Spleen (tissue), 7 donors: ENCODE measurements around the gene TXN2.

Experiments
- CTCF ChIP-seq, 11 experiments: fragments of 200-600 bp in 7 of 11; fragments of 450-650 bp in 4 of 11; sonication (generic) in 4 of 11; IDR thresholded peaks in 8 of 11; conservative IDR thresholded peaks in 3 of 11; 1 replicate in 7 of 11; 2 replicates in 4 of 11; pipeline versions ENCODE4 v1.4.0 to v1.8.0; 2016 to 2021; ENCODE audit warnings: antibody characterized with exemption in 11 of 11, inconsistent platforms in 4 of 11, mild to moderate bottlenecking in 1 of 11
- POLR2AphosphoS5 ChIP-seq, 3 donors: sonication (generic); formaldehyde crosslinking; IDR thresholded peaks; one replicate each; pipeline ENCODE4 v1.5.1; 2017; ENCODE audit warnings: antibody characterized with exemption in 3 of 3
- donor health status: DM: no; HTN: no; CAD: no; lungs with moderate emphysema.
- donor health status: DM: no; HTN: no; CAD: no.
- donor health status: DM: no; HTN: no; CAD: no.

GRCh38 chr22:36506637-36507517, 25.4 kb upstream of the TXN2 start, which contains the start of gene FOXRED2:
- TF ChIP-seq CTCF (IDR thresholded peaks at IDR 0.05 in 8 of 11, conservative IDR thresholded peaks at IDR 0.05 in 3 of 11) (no peak), POLR2AphosphoS5 (IDR thresholded peaks at IDR 0.05) (peak; percentile 89 to 93 (median 90))
